ENCODE results near the gene TAF4.

- TF ChIP-seq YY1 (IDR thresholded peaks at IDR 0.05; ENCODE audit: insufficient read depth, insufficient read length) (no peak), ZNF274 (IDR thresholded peaks at IDR 0.05; ENCODE audit: low read depth, low read length) (no peak), SUZ12 (IDR thresholded peaks at IDR 0.05; ENCODE audit: extremely low read depth, insufficient read depth, insufficient read length) (no peak)
Observed at GRCh38 chr20:62019144-62019805, 46.4 kb downstream of the TAF4 start.

Measured in NT2/D1 (cell line).